ENCODE data around the gene DSCAM. TPM values are rescaled to one million over a fixed set of nuclear protein-coding genes. Genes with fewer than 3 reads are reported as not detected.

Gene DSCAM
- total RNA-seq, 4 donors from 2014 or later: 0.17 TPM; not detected in 3

- no peak for TF ChIP-seq CTCF (IDR thresholded peaks at IDR 0.05; ENCODE audit: low read depth)
Measured at GRCh38 chr21:40667967-40668366, 179.0 kb downstream of the DSCAM start.

DNA sequence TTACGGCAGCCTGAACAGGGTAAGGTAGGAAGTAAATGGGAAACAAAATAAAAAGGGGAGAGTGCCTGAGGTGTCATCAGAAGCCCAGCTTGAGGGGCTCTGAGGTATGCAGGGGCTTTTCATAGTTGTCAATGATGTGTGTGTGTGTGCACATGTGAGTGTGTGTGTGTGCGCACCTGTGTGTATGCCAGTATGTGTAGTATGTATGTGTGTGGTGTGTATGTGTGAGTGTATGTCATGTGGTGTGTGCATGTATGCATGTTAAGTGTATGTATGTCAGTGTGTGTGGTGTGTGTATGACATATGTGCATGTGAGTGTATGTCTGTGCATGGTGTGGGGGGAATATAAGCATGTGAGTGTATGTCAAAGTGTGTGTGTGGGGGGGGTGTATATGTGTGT, 184.1 kb downstream of the DSCAM start:
- TF ChIP-seq CTCF (IDR thresholded peaks at IDR 0.05; ENCODE audit: low read depth): no peak

- no peak for TF ChIP-seq CTCF (IDR thresholded peaks at IDR 0.05; ENCODE audit: low read depth)
Measured at GRCh38 chr21:40660461-40660860, 186.5 kb downstream of the DSCAM start.

- no peak for TF ChIP-seq CTCF (IDR thresholded peaks at IDR 0.05; ENCODE audit: low read depth)
Measured at GRCh38 chr21:40658311-40658710, 188.6 kb downstream of the DSCAM start.

- no peak for TF ChIP-seq CTCF (IDR thresholded peaks at IDR 0.05; ENCODE audit: low read depth)
Measured at GRCh38 chr21:40652436-40652835, 194.5 kb downstream of the DSCAM start.

DNA sequence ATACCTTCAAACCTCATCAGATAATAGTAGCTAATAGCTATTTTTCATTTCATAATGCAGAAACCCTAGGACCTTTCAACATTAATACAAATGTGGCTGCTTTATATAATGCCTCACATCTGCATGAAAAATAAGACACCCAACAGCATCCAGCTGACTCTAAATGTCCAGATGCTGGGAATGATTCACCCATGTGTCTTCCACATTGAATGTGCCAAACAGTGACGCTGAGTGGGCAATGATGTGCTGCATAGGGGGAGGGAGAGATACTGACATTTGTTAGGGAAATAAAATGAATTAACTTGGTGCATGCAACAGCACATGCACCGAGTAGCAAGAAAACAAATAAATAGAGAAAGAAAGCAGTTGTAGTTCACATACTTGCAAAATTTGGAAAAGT, 199.3 kb downstream of the DSCAM start:
- no peak for TF ChIP-seq CTCF (IDR thresholded peaks at IDR 0.05; ENCODE audit: low read depth)

- no peak for TF ChIP-seq CTCF (IDR thresholded peaks at IDR 0.05; ENCODE audit: low read depth)
Measured at GRCh38 chr21:40646651-40647050, 200.3 kb downstream of the DSCAM start.
